H1 (cell line): ENCODE measurements around the gene KCND3. TPM values are rescaled to one million over a fixed set of nuclear protein-coding genes. Genes with fewer than 3 reads are reported as not detected.

Source experiments
- CTCF ChIA-PET: fragments of 300-600 bp; sonication (Branson Sonifier 250); formaldehyde crosslinking; loops from one replicate; lab custom pipeline; 2021; ENCODE audit not compliant: partially characterized antibody; lab: Charles Lee
- POLR2A ChIA-PET: fragments of 300-600 bp; sonication (Branson Sonifier 250); formaldehyde crosslinking; loops from one replicate; lab custom pipeline; 2021; ENCODE audit warnings: inconsistent platforms; ENCODE audit not compliant: partially characterized antibody; lab: Charles Lee
- DNase-seq, 2 experiments: peaks; one replicate each; pipeline versions ENCODE4 v3.0.0 to v3.0.0-alpha.2; 2010 to 2022; ENCODE audit warnings: low spot score in 2 of 2, low read depth in 1 of 2, mixed read lengths in 1 of 2
- FAIRE-seq: peaks from 2 replicates; lab custom pipeline; 2011; peaks lifted over from hg19 to GRCh38; lab: Jason Lieb, UNC
- H2AFZ ChIP-seq: 2 replicates; pipeline ENCODE4 v1.8.1; 2012; ENCODE audit warnings: low read length, inconsistent platforms
- H2AK5ac ChIP-seq: 2 replicates; pipeline ENCODE4 v1.6.1; 2013; ENCODE audit warnings: low read depth, low read length
- H2BK120ac ChIP-seq: replicated peaks from 2 replicates; pipeline ENCODE3; 2013; ENCODE audit warnings: low read depth, low read length, inconsistent platforms
- H2BK12ac ChIP-seq: 2 replicates; pipeline ENCODE4 v1.6.1; 2013; ENCODE audit warnings: low read depth, low read length
- H2BK15ac ChIP-seq: 2 replicates; pipeline ENCODE4 v1.6.1; 2013; ENCODE audit warnings: low read length
- H2BK20ac ChIP-seq: 2 replicates; pipeline ENCODE4 v1.6.1; 2013; ENCODE audit warnings: low read length
- H2BK5ac ChIP-seq: 2 replicates; pipeline ENCODE4 v1.6.1; 2013; ENCODE audit warnings: low read depth, low read length
- H3K14ac ChIP-seq: 2 replicates; pipeline ENCODE4 v1.6.1; 2013; ENCODE audit warnings: inconsistent platforms; ENCODE audit not compliant: insufficient read length
- H3K18ac ChIP-seq: 2 replicates; pipeline ENCODE4 v1.6.1; 2013; ENCODE audit warnings: low read length; ENCODE audit errors: extremely low read depth
- H3K23ac ChIP-seq: 2 replicates; pipeline ENCODE4 v1.6.1; 2013; ENCODE audit warnings: inconsistent platforms; ENCODE audit not compliant: insufficient read length
- H3K23me2 ChIP-seq: 2 replicates; pipeline ENCODE4 v1.6.1; 2013; ENCODE audit warnings: low read depth, low read length
- H3K27ac ChIP-seq: 2 replicates; pipeline ENCODE4 v1.6.1; 2011; ENCODE audit warnings: low read depth, low read length, inconsistent platforms
- H3K27me3 ChIP-seq, 4 experiments: replicated peaks in 1 of 4; 1 replicate in 1 of 4; 2 replicates in 3 of 4; pipeline versions ENCODE4 v1.6.1 to v1.8.1; 2011 to 2013; ENCODE audit warnings: low read length in 3 of 4, mild to moderate bottlenecking in 3 of 4, inconsistent platforms in 2 of 4, mixed read lengths in 2 of 4, moderate library complexity in 1 of 4; ENCODE audit not compliant: control insufficient read depth in 3 of 4, insufficient read depth in 3 of 4; ENCODE audit errors: extremely low read depth in 1 of 4
- H3K36me3 ChIP-seq, 4 experiments: 2 replicates each; pipeline versions ENCODE4 v1.6.1 to v1.8.1; 2011 to 2013; ENCODE audit warnings: mild to moderate bottlenecking in 4 of 4, low read length in 3 of 4, moderate library complexity in 2 of 4, control low read depth in 1 of 4, inconsistent platforms in 1 of 4; ENCODE audit not compliant: insufficient read depth in 4 of 4, control insufficient read depth in 2 of 4
- H3K4ac ChIP-seq: replicated peaks from 2 replicates; pipeline ENCODE3; 2013; ENCODE audit warnings: low read length, low read depth, mixed read lengths, inconsistent platforms; ENCODE audit not compliant: insufficient read length
- H3K4me1 ChIP-seq, 4 experiments: replicated peaks in 1 of 4; 1 replicate in 1 of 4; 2 replicates in 3 of 4; pipeline versions ENCODE4 v1.6.1 to v1.8.1; 2011 to 2013; ENCODE audit warnings: low read length in 3 of 4, inconsistent platforms in 2 of 4, mixed read lengths in 1 of 4; ENCODE audit not compliant: insufficient read depth in 4 of 4, control insufficient read depth in 3 of 4
- H3K4me2 ChIP-seq, 2 experiments: 2 replicates each; pipeline versions ENCODE4 v1.6.1 to v1.8.1; 2011 to 2013; ENCODE audit warnings: low read depth in 2 of 2, low read length in 2 of 2, control low read depth in 1 of 2, inconsistent platforms in 1 of 2, mild to moderate bottlenecking in 1 of 2; ENCODE audit not compliant: insufficient read depth in 1 of 2
- H3K4me3 ChIP-seq, 4 experiments: fragments of 200-600, 300-600 bp in 1 of 4; sonication (generic), shearing (Covaris generic), sonication (Bioruptor Twin) in 1 of 4; 2 replicates each; pipeline versions ENCODE4 v1.5.1 to v1.8.1; 2011 to 2016; ENCODE audit warnings: low read length in 4 of 4, low read depth in 3 of 4, control low read depth in 2 of 4, inconsistent platforms in 2 of 4, mild to moderate bottlenecking in 2 of 4, mixed read lengths in 1 of 4, moderate library complexity in 1 of 4; ENCODE audit not compliant: insufficient read depth in 2 of 4; ENCODE audit errors: extremely low read depth in 1 of 4
- H3K56ac ChIP-seq: replicated peaks from 2 replicates; pipeline ENCODE3; 2013; ENCODE audit warnings: low read depth, mild to moderate bottlenecking, mixed read lengths, low read length, inconsistent platforms; ENCODE audit not compliant: insufficient read length
- H3K79me1 ChIP-seq: 2 replicates; pipeline ENCODE4 v1.6.1; 2013; ENCODE audit warnings: low read depth, low read length, control low read depth
- H3K79me2 ChIP-seq, 2 experiments: 2 replicates each; pipeline versions ENCODE4 v1.6.1 to v1.8.1; 2012 to 2013; ENCODE audit warnings: low read length in 2 of 2, mild to moderate bottlenecking in 2 of 2, inconsistent platforms in 1 of 2; ENCODE audit not compliant: insufficient read depth in 2 of 2, control insufficient read depth in 1 of 2
- H3K9ac ChIP-seq, 4 experiments: replicated peaks in 1 of 4; 1 replicate in 1 of 4; 2 replicates in 3 of 4; pipeline versions ENCODE4 v1.6.1 to v1.8.1; 2011 to 2013; ENCODE audit warnings: low read depth in 3 of 4, low read length in 3 of 4, control low read depth in 2 of 4, mild to moderate bottlenecking in 2 of 4, moderate library complexity in 2 of 4, inconsistent platforms in 1 of 4; ENCODE audit errors: extremely low read depth in 1 of 4
- H3K9me3 ChIP-seq, 2 experiments: 2 replicates each; pipeline versions ENCODE4 v1.6.1 to v1.8.1; 2012 to 2013; ENCODE audit warnings: mild to moderate bottlenecking in 2 of 2, moderate library complexity in 2 of 2, control low read depth in 1 of 2, inconsistent platforms in 1 of 2, low read depth in 1 of 2, low read length in 1 of 2, mixed read lengths in 1 of 2; ENCODE audit not compliant: insufficient read depth in 2 of 2
- H4K20me1 ChIP-seq, 2 experiments: replicated peaks in 1 of 2; 2 replicates each; pipeline versions ENCODE3 to v1.8.1; 2011 to 2013; ENCODE audit warnings: inconsistent platforms in 2 of 2, low read length in 2 of 2, mild to moderate bottlenecking in 1 of 2; ENCODE audit not compliant: insufficient read depth in 2 of 2, control insufficient read depth in 1 of 2
- H4K5ac ChIP-seq: 2 replicates; pipeline ENCODE4 v1.6.1; 2013; ENCODE audit warnings: low read length, low read depth, mixed read lengths, inconsistent platforms; ENCODE audit not compliant: insufficient read length
- H4K8ac ChIP-seq: 2 replicates; pipeline ENCODE4 v1.8.0; 2013; ENCODE audit warnings: mild to moderate bottlenecking, moderate library complexity, low read length, inconsistent platforms; ENCODE audit not compliant: insufficient read depth; ENCODE audit errors: extremely low read depth
- H4K91ac ChIP-seq: replicated peaks from 2 replicates; pipeline ENCODE3; 2013; ENCODE audit warnings: low read length, mixed read lengths, inconsistent platforms; ENCODE audit not compliant: insufficient read length
- CHD1 ChIP-seq: IDR thresholded peaks from 2 replicates; pipeline ENCODE4 v1.6.1; 2012; ENCODE audit warnings: low read depth, low read length, improper control_type of control experiment
- FOSL1 ChIP-seq: IDR thresholded peaks from 2 replicates; pipeline ENCODE4 v1.6.1; 2011; ENCODE audit warnings: mild to moderate bottlenecking, low read depth, low read length, moderate library complexity; ENCODE audit not compliant: insufficient read depth
- HDAC2 ChIP-seq, 2 experiments: fragments of 300-600 bp in 1 of 2; sonication (generic) in 1 of 2; IDR thresholded peaks; 2 replicates each; pipeline ENCODE4 v1.6.1; 2011 to 2012; ENCODE audit warnings: low read depth in 2 of 2, low read length in 2 of 2, mild to moderate bottlenecking in 2 of 2, moderate library complexity in 2 of 2, borderline replicate concordance in 1 of 2, inconsistent platforms in 1 of 2
- NANOG ChIP-seq: IDR thresholded peaks from 2 replicates; pipeline ENCODE4 v1.6.1; 2011; ENCODE audit warnings: low read length, low read depth, mild to moderate bottlenecking, inconsistent platforms; ENCODE audit not compliant: insufficient read depth, poor library complexity, severe bottlenecking
- NRF1 ChIP-seq: IDR thresholded peaks from 2 replicates; pipeline ENCODE4 v1.6.1; 2011; ENCODE audit warnings: mild to moderate bottlenecking, low read depth, low read length, improper control_type of control experiment
- PHF8 ChIP-seq: fragments of 200-600 bp; sonication (generic); conservative IDR thresholded peaks from 2 replicates; pipeline ENCODE4 v1.7.1; 2012; ENCODE audit warnings: low read depth, mild to moderate bottlenecking, inconsistent platforms, low read length, moderate library complexity
- RAD21 ChIP-seq, 2 experiments: IDR thresholded peaks in 1 of 2; conservative IDR thresholded peaks in 1 of 2; 2 replicates each; pipeline ENCODE4 v1.6.1; 2011; ENCODE audit warnings: low read depth in 2 of 2, low read length in 2 of 2, improper control_type of control experiment in 1 of 2, inconsistent platforms in 1 of 2, mild to moderate bottlenecking in 1 of 2, moderate library complexity in 1 of 2
- SP4 ChIP-seq: IDR thresholded peaks from 2 replicates; pipeline ENCODE4 v1.6.1; 2012; ENCODE audit warnings: low read length, inconsistent platforms
- TAF7 ChIP-seq: optimal IDR thresholded peaks from 2 replicates; pipeline ENCODE3; 2011; ENCODE audit warnings: low read depth, mild to moderate bottlenecking, inconsistent platforms, low read length, moderate library complexity, borderline replicate concordance
- WGBS, 2 experiments: shearing (Covaris generic) in 1 of 2; methylation state at CpG; one replicate each; pipeline versions ENCODE4 v1.1.6 to v1.1.7; 2013 to 2015; ENCODE audit warnings: low lambda C conversion rate in 2 of 2, mixed read lengths in 2 of 2, inconsistent platforms in 1 of 2, low coverage in 1 of 2, missing lambda C conversion rate in 1 of 2; ENCODE audit not compliant: insufficient replicate concordance in 2 of 2, insufficient coverage in 1 of 2, insufficient read length in 1 of 2; ENCODE audit errors: extremely low coverage in 1 of 2, missing lambda C conversion rate in 1 of 2; 5-methylcytosine and 5-hydroxymethylcytosine counted together
- polyA plus RNA-seq, 7 experiments: library from polyadenylated mRNA; depleted of rRNA in 3 of 7; stranded (reverse) in 5 of 7; unstranded in 2 of 7; fragments of >200 nt in 5 of 7; fragments of 200-250 nt in 2 of 7; gene quantifications; 1 replicate in 5 of 7; 2 replicates in 1 of 7; 4 replicates in 1 of 7; pipeline versions ENCODE4 v1.2.1 to v1.2.3, GENCODE V29; 2011 to 2013; ENCODE audit warnings: missing spikeins in 2 of 7, mixed read lengths in 2 of 7
- total RNA-seq: library from RNA; stranded (reverse); fragmentation: NEBNext Ultra II Directional; extraction: Animal tissue kit (Norgen Biotek cat#: 25700); gene quantifications from 2 replicates; pipeline ENCODE4 v1.2.1, GENCODE V29; 2021

The KCND3 gene
- total and polyA plus RNA-seq, 2 of the 8 experiments (the other 6 are each of a cell fraction or from before 2014, with no cell fraction given) = 0.14 to 0.48 TPM

GRCh38 chr1:111755331-111756123 lies 233.9 kb downstream of the KCND3 start, which contains the start of gene DDX20:
TSS of gene DDX20 (plus strand) at chr1:111755901. CDS start at chr1:111755925, 24 bp downstream.
- 1% methylated on average over 60 of the region's 67 CpGs; no CpG with 5 or more reads in 1 of the 2 experiments for WGBS, 2 experiments
- no peak for FAIRE-seq
- POLR2A ChIA-PET = interaction anchor here (0.7 to 4.3 kb wide), 14 partner anchors 9 to 51 kb away, joined by 3 to 47 read pairs (median 5); partner anchors contain the start of gene INKA2
- TF ChIP-seq PHF8 (peak; percentile 90), TAF7 (peak; percentile 95), SP4 (peak; percentile 47; the same call in 1 of the 2 replicates), NANOG (no peak), CHD1 (no peak), NRF1 (no peak), HDAC2 (IDR thresholded peaks at IDR 0.05; ENCODE audit: borderline replicate concordance in 1 of 2, low read depth in 2 of 2, low read length in 2 of 2) (0 out of 4 replicates have a peak, but pooled peaks of 1 of the 2 experiments have one; percentile 47), RAD21 (IDR thresholded peaks at IDR 0.05 in 1 of 2, conservative IDR thresholded peaks at IDR 0.05 in 1 of 2; ENCODE audit: low read depth in 2 of 2, low read length in 2 of 2) (peak; percentile 65 to 66), FOSL1 (no peak)

More at GRCh38 chr1:111755331-111756123, 233.9 kb downstream of the KCND3 start, which contains the start of gene DDX20:
- Histone ChIP-seq H3K9me3 (no peaks in the 10 kb centered on the region), H2BK15ac (no peak within 1 kb of the TSS; the same call in 1 of the 2 replicates), H3K9ac (peak within 1 kb of the TSS; percentile 85 to 97 (median 96)), H4K8ac (peak within 1 kb of the TSS; percentile 93; the same call in 1 of the 2 replicates), H2AK5ac (0 out of 2 replicates have a peak within 1 kb of the TSS, but pooled peaks have one; percentile 19), H3K4me2 (peak within 1 kb of the TSS; percentile 91 to 92), H3K4me3 (peak within 1 kb of the TSS; percentile 89 to 93 (median 91)), H2BK12ac (no peak within 1 kb of the TSS), H3K56ac (peak within 1 kb of the TSS; percentile 73), H3K27ac (peak within 1 kb of the TSS; percentile 86), H3K36me3 (peaks cover 1 to 26% (median 4%) of the 10 kb centered on the region in 4 experiments; a peak in 7 of 8 replicates), H2BK20ac (no peak within 1 kb of the TSS), H3K4me1 (peaks cover 0 to 3% (median 0%) of the 10 kb centered on the region in 4 experiments; a peak in 1 of 7 replicates), H3K79me1 (peaks cover 2% of the 10 kb centered on the region; the same call in 1 of the 2 replicates), H3K23ac (peak within 1 kb of the TSS; percentile 19), H3K23me2 (0 out of 2 replicates have a peak, but pooled peaks cover 2% of the 10 kb centered on the region), H3K18ac (peak within 1 kb of the TSS; percentile 97), H4K5ac (peak within 1 kb of the TSS; percentile 97), H4K20me1 (no peaks in the 10 kb centered on the region), H3K79me2 (peaks cover 3 to 32% of the 10 kb centered on the region in 2 experiments; a peak in 3 of 4 replicates), H2BK120ac (no peak within 1 kb of the TSS), H3K27me3 (no peaks in the 10 kb centered on the region), H3K14ac (no peak within 1 kb of the TSS), H3K4ac (peak within 1 kb of the TSS; percentile 97), H4K91ac (peak within 1 kb of the TSS; percentile 98), H2AFZ (peak within 1 kb of the TSS; percentile 85), H2BK5ac (peak within 1 kb of the TSS; percentile 57)
- DNase-seq = peak in 1 of 2 experiments; percentile 92
- CTCF ChIA-PET = interaction anchor here (0.7 to 40.4 kb wide), 9 partner anchors 8 to 274 kb away, joined by 3 to 1070 read pairs (median 3); partner anchors contain the start of gene INKA2
